Endothelial cell of umbilical vein (primary cell): ENCODE data around the gene NFX1. TPM values are rescaled to one million over a fixed set of nuclear protein-coding genes. Genes with fewer than 3 reads are reported as not detected.

Experiments
- BruUV-seq: library from RNA; stranded (reverse); fragments of 400-500 nt; replicated peaks from 2 replicates; lab custom pipeline; 2021; lab: Mats Ljungman, UMichigan
- CTCF ChIA-PET: fragments of 300-600, 350-600 bp; sonication (Branson Sonifier 250); formaldehyde crosslinking; loops from one replicate; lab custom pipeline; 2021; ENCODE audit warnings: antibody characterized with exemption, inconsistent platforms; lab: Charles Lee
- POLR2A ChIA-PET: fragments of 300-600, 350-600 bp; sonication (Branson Sonifier 250); formaldehyde crosslinking; loops from one replicate; lab custom pipeline; 2021; ENCODE audit warnings: antibody characterized with exemption, inconsistent platforms; lab: Charles Lee
- DNase-seq: peaks from one replicate; pipeline ENCODE4 v3.0.0-alpha.2; 2011; ENCODE audit warnings: low read depth, low spot score
- FAIRE-seq: peaks from 2 replicates; lab custom pipeline; 2011; peaks lifted over from hg19 to GRCh38; lab: Jason Lieb, UNC
- H2AFZ ChIP-seq: 2 replicates; pipeline ENCODE4 v1.6.0; 2012; ENCODE audit warnings: low read depth, low read length, control low read depth, inconsistent platforms
- H3K27ac ChIP-seq: 2 replicates; pipeline ENCODE4 v1.5.1; 2011; ENCODE audit warnings: low read depth, mild to moderate bottlenecking, control low read depth, low read length, moderate library complexity; ENCODE audit not compliant: insufficient read depth
- H3K27me3 ChIP-seq, 2 experiments: 2 replicates each; pipeline versions ENCODE4 v1.6.0 to v1.6.1; 2011; ENCODE audit warnings: low read length in 2 of 2, mixed read lengths in 1 of 2; ENCODE audit not compliant: control insufficient read depth in 2 of 2, insufficient read depth in 2 of 2
- H3K36me3 ChIP-seq, 2 experiments: 2 replicates in 1 of 2; 3 replicates in 1 of 2; pipeline ENCODE4 v1.5.1; 2011; ENCODE audit warnings: low read length in 2 of 2, mild to moderate bottlenecking in 1 of 2, moderate library complexity in 1 of 2; ENCODE audit not compliant: control insufficient read depth in 2 of 2, insufficient read depth in 2 of 2; ENCODE audit errors: extremely low read depth in 1 of 2
- H3K4me1 ChIP-seq: 3 replicates; pipeline ENCODE4 v1.5.1; 2011; ENCODE audit warnings: mild to moderate bottlenecking, low read length; ENCODE audit not compliant: control insufficient read depth, insufficient read depth; ENCODE audit errors: extremely low read depth
- H3K4me2 ChIP-seq: 2 replicates; pipeline ENCODE4 v1.6.1; 2011; ENCODE audit warnings: low read length, control low read depth, mixed read lengths; ENCODE audit not compliant: insufficient read depth
- H3K4me3 ChIP-seq, 3 experiments: fragments of 200-600 bp in 1 of 3; sonication (generic), shearing (Covaris generic) in 1 of 3; replicated peaks in 1 of 3; 2 replicates each; pipeline ENCODE4 v1.5.1; 2011 to 2016; ENCODE audit warnings: control low read depth in 3 of 3, low read length in 3 of 3, mild to moderate bottlenecking in 2 of 3, inconsistent platforms in 1 of 3, low read depth in 1 of 3, moderate library complexity in 1 of 3; ENCODE audit not compliant: insufficient read depth in 1 of 3
- H3K79me2 ChIP-seq: 2 replicates; pipeline ENCODE4 v1.6.0; 2012; ENCODE audit warnings: low read length, inconsistent platforms; ENCODE audit not compliant: control insufficient read depth, insufficient read depth
- H3K9ac ChIP-seq: replicated peaks from 2 replicates; pipeline ENCODE3; 2011; ENCODE audit warnings: low read length, control low read depth; ENCODE audit not compliant: insufficient read depth; ENCODE audit errors: extremely low read depth
- H3K9me1 ChIP-seq: replicated peaks from 3 replicates; pipeline ENCODE4 v1.6.0; 2011; ENCODE audit warnings: mild to moderate bottlenecking, low read length; ENCODE audit not compliant: control insufficient read depth, insufficient read depth; ENCODE audit errors: extremely low read depth
- H3K9me3 ChIP-seq: replicated peaks from 2 replicates; pipeline ENCODE4 v1.5.1; 2012; ENCODE audit warnings: low read length, inconsistent platforms; ENCODE audit not compliant: control insufficient read depth, insufficient read depth
- H4K20me1 ChIP-seq: replicated peaks from 2 replicates; pipeline ENCODE3; 2011; ENCODE audit warnings: mild to moderate bottlenecking, low read length; ENCODE audit not compliant: control insufficient read depth, insufficient read depth; ENCODE audit errors: extremely low read depth
- CTCF ChIP-seq, 2 donors: IDR thresholded peaks; 1 replicate in 1 of 2; 2 replicates in 1 of 2; pipeline ENCODE4 v1.5.1; 2011; ENCODE audit warnings: low read length in 2 of 2, mild to moderate bottlenecking in 2 of 2, moderate library complexity in 2 of 2, control low read depth in 1 of 2, inconsistent platforms in 1 of 2, low read depth in 1 of 2; ENCODE audit not compliant: insufficient read depth in 1 of 2; ENCODE audit errors: extremely low read depth in 1 of 2
- EZH2 ChIP-seq: IDR thresholded peaks from 2 replicates; pipeline ENCODE4 v1.6.1; 2012; ENCODE audit warnings: borderline replicate concordance, low read depth, mild to moderate bottlenecking, moderate library complexity, low read length, inconsistent platforms; ENCODE audit not compliant: severe bottlenecking
- FOS ChIP-seq: IDR thresholded peaks from 2 replicates; pipeline ENCODE4 v1.6.1; 2011; ENCODE audit warnings: mild to moderate bottlenecking, low read length, moderate library complexity, borderline replicate concordance; ENCODE audit not compliant: insufficient read depth
- GATA2 ChIP-seq: IDR thresholded peaks from 2 replicates; pipeline ENCODE4 v1.7.0; 2011; ENCODE audit warnings: low read depth, mild to moderate bottlenecking, moderate library complexity, mixed read lengths, low read length; ENCODE audit not compliant: insufficient read length, insufficient read depth
- JUN ChIP-seq: IDR thresholded peaks from 2 replicates; pipeline ENCODE4 v1.6.1; 2011; ENCODE audit warnings: borderline replicate concordance, low read depth; ENCODE audit not compliant: insufficient read length, insufficient read depth
- MYC ChIP-seq: IDR thresholded peaks from one replicate; pipeline ENCODE4 v1.6.1; 2011; ENCODE audit warnings: mild to moderate bottlenecking, low read depth, low read length
- POLR2A ChIP-seq: IDR thresholded peaks from 2 replicates; pipeline ENCODE4 v1.6.1; 2012; ENCODE audit warnings: low read depth, mild to moderate bottlenecking, control low read depth, low read length
- POLR2AphosphoS5 ChIP-seq: IDR thresholded peaks from 2 replicates; pipeline ENCODE4 v1.6.1; 2012; ENCODE audit warnings: low read depth, mild to moderate bottlenecking, control low read depth, low read length, moderate library complexity; ENCODE audit not compliant: insufficient read depth
- dilution Hi-C: fragments of 300-500 bp; cut with MboI; formaldehyde crosslinking; loops from one replicate; pipeline ENCODE4 v1.15.0; 2019; ENCODE audit warnings: low sequenced_read_pairs; ENCODE audit not compliant: extremely low pct_ligation_motif_present
- intact Hi-C: fragments of 100-400 bp; cut with micrococcal nuclease; formaldehyde crosslinking; loops from one replicate; pipeline ENCODE4 v1.10.0; 2022
- polyA plus RNA-seq, 4 experiments: library from polyadenylated mRNA; depleted of rRNA in 3 of 4; stranded (reverse) in 3 of 4; unstranded in 1 of 4; fragments of >200 nt; gene quantifications; 2 replicates each; pipeline versions ENCODE4 v1.2.1 to v1.2.3, GENCODE V29; 2011 to 2012; ENCODE audit warnings: missing spikeins in 1 of 4
- total RNA-seq: library from RNA; stranded (reverse); gene quantifications from 2 replicates; pipeline ENCODE4 v1.2.3, GENCODE V29; 2021
- TF ChIP-seq, protein P1 (sequence below): IDR thresholded peaks from 2 replicates; pipeline ENCODE4 v1.6.1; 2011; ENCODE audit not compliant: insufficient read depth, insufficient read length

Gene NFX1
- total and polyA plus RNA-seq, 2 donors (not counting 3 experiments of a cell fraction or from before 2014, with no cell fraction given), result 19.3 to 21.7 TPM

DNA sequence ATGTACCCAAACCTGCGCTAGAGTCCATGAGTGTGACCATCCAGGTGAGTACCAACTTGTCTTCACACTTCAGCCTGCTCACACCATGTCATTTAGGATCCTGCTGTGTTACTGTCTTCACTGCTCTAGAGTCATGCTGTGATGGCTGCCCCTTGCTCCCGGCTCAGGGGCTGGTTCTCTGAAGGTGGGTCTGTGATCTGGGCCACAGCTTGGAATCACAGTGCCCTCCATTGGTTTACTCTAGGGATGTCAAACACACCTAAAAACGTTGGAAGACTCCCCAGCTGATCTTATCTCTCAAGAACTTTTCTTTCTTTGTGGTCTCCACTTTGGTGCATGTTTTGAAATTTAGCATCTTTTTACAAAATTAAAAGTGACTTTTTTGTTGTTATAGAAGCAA lies 53.8 kb downstream of the NFX1 start:
- no peaks in the 10 kb centered on the region for H3K9me1 ChIP-seq
- ChIA-PET CTCF (interaction anchor here (0.6 to 1.5 kb wide), 2 partner anchors 15 to 57 kb away, joined by 3 to 7 read pairs; no protein-coding TSS in a partner anchor), POLR2A (no interaction called here)
- no peak for FAIRE-seq
- H3K79me2 ChIP-seq, result no peaks in the 10 kb centered on the region
- H3K4me1 ChIP-seq, result no peaks in the 10 kb centered on the region
- H3K9ac ChIP-seq, result no peak overlapping the region
- no peak for DNase-seq
- H3K27ac ChIP-seq, result no peak overlapping the region
- intact Hi-C loops, result no loop called here
- no peaks in the 10 kb centered on the region for H4K20me1 ChIP-seq
- dilution Hi-C loops, result no loop called here
- peaks cover 9 to 24% of the 10 kb centered on the region in 2 experiments for H3K36me3 ChIP-seq
- no peaks in the 10 kb centered on the region for H3K27me3 ChIP-seq
- H3K9me3 ChIP-seq, result peaks cover 9% of the 10 kb centered on the region
- no peak overlapping the region for H2AFZ ChIP-seq
- no peak for TF ChIP-seq MYC
- TF ChIP-seq POLR2AphosphoS5, result no peak
- no peak for TF ChIP-seq FOS
- TF ChIP-seq, protein P1, sequence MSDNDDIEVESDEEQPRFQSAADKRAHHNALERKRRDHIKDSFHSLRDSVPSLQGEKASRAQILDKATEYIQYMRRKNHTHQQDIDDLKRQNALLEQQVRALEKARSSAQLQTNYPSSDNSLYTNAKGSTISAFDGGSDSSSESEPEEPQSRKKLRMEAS, result no peak
- no peak for TF ChIP-seq CTCF (IDR thresholded peaks at IDR 0.05; ENCODE audit: extremely low read depth in 1 of 2, insufficient read depth in 1 of 2, low read depth in 1 of 2, low read length in 2 of 2)
- TF ChIP-seq POLR2A, result no peak
- no peak for TF ChIP-seq JUN
- TF ChIP-seq EZH2, result no peak
- no peak for TF ChIP-seq GATA2
- no peak overlapping the region for H3K4me2 ChIP-seq
- no TSS peak for BruUV-seq
- no peak overlapping the region for H3K4me3 ChIP-seq
